Measurements from ENCODE around the gene TUBB4B.
A peak's percentile ranks its signal among the peaks of the same experiment; 100 is the strongest.

Gene TUBB4B

GRCh38 chr9:137276473-137277328 lies 35.6 kb downstream of the TUBB4B start:
- DNase-seq (ENCODE audit: low spot score) = no peak
- in situ Hi-C loops (cut with MboI; ENCODE audit: low sequenced_read_pairs, unreplicated experiment) = loop anchor here (25.0 kb wide), 1 partner anchor 261 kb away; no protein-coding TSS in a partner anchor
- TF ChIP-seq CTCF (IDR thresholded peaks at IDR 0.05; ENCODE audit: borderline replicate concordance, control extremely low read depth, extremely low read depth, insufficient read depth, missing control alignments) = no peak

GRCh38 chr9:137277329-137278041 lies 36.4 kb downstream of the TUBB4B start, which contains the start of gene TOR4A:
TSS of gene TOR4A (plus strand) at chr9:137277726. CDS start at chr9:137278690, 964 bp downstream.
- peak; percentile 26 for TF ChIP-seq CTCF (IDR thresholded peaks at IDR 0.05; ENCODE audit: borderline replicate concordance, control extremely low read depth, extremely low read depth, insufficient read depth, missing control alignments)
- in situ Hi-C loops (cut with MboI; ENCODE audit: low sequenced_read_pairs, unreplicated experiment) = loop anchor here (25.0 kb wide), 1 partner anchor 260 kb away; no protein-coding TSS in a partner anchor

GRCh38 chr9:137278061-137278701 lies 37.1 kb downstream of the TUBB4B start:
- DNase-seq (ENCODE audit: low spot score) = no peak
- TF ChIP-seq CTCF (IDR thresholded peaks at IDR 0.05; ENCODE audit: borderline replicate concordance, control extremely low read depth, extremely low read depth, insufficient read depth, missing control alignments) = no peak
- in situ Hi-C loops (cut with MboI; ENCODE audit: low sequenced_read_pairs, unreplicated experiment) = loop anchor here (25.0 kb wide), 1 partner anchor 259 kb away; no protein-coding TSS in a partner anchor

More at GRCh38 chr9:137277329-137278041, 36.4 kb downstream of the TUBB4B start, which contains the start of gene TOR4A:
- DNase-seq (ENCODE audit: low spot score) = peak; percentile 95

GRCh38 chr9:137278721-137279711 lies 37.9 kb downstream of the TUBB4B start:
- TF ChIP-seq CTCF (IDR thresholded peaks at IDR 0.05; ENCODE audit: borderline replicate concordance, control extremely low read depth, extremely low read depth, insufficient read depth, missing control alignments) = no peak
- in situ Hi-C loops (cut with MboI; ENCODE audit: low sequenced_read_pairs, unreplicated experiment) = loop anchor here (25.0 kb wide), 1 partner anchor 258 kb away; no protein-coding TSS in a partner anchor
- no peak for DNase-seq (ENCODE audit: low spot score)

DNA sequence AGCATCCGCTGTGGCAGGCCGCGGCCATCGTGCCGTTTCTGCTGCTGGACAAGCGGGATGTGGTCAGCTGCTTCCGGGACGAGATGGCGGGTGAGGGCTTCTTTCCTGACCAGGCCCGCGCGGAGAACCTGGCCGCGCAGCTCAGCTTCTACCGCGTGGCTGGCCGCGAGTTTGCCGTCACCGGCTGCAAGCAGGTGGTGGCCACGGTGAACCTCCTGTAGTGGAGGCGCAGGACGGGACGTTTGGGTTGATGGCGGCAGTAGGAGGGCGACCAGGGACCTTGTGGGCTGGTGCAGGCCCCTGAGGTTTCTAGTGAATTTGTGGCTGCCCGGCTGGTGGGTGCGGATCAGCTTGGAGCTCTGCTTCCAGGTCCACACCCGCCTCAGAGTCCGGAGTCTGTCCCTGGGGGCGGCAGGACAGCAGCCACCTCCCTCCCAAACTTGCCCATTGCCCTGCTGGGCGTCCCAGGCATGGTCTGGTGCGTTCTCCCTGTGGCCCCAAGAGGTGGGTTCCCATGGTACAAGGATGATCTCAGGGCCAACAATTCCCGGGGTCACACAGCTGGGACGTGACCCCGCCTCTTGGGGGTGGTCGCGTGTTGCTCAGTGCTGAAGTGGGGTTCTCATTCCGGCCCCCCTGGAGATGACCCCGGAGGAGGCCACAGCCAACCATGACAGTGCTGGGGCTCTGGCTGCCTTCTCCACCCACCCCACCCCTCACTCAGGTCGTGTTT lies 38.8 kb downstream of the TUBB4B start:
- TF ChIP-seq CTCF (IDR thresholded peaks at IDR 0.05; ENCODE audit: borderline replicate concordance, control extremely low read depth, extremely low read depth, insufficient read depth, missing control alignments) = no peak
- no peak for DNase-seq (ENCODE audit: low spot score)
- in situ Hi-C loops (cut with MboI; ENCODE audit: low sequenced_read_pairs, unreplicated experiment) = loop anchor here (25.0 kb wide), 1 partner anchor 257 kb away; no protein-coding TSS in a partner anchor
